Kidney epithelial cell (primary cell): ENCODE measurements around the gene PCDHGA1. TPM values are rescaled to one million over a fixed set of nuclear protein-coding genes. Genes with fewer than 3 reads are reported as not detected.

ENCODE experiments used
- total RNA-seq: library from RNA; depleted of rRNA; stranded (reverse); fragments of >200 nt; gene quantifications from 2 replicates; pipeline ENCODE4 v1.2.3, GENCODE V29; 2015

Gene PCDHGA1
- total RNA-seq, 1 donor from 2014 or later = 0.67 TPM

Other genes with a start within 250 kb of the PCDHGA1 start
- 5.7 and 5.8 TPM in 2 replicates for gene PCDHB2, start 235.9 kb upstream of the PCDHGA1 start, total RNA-seq
- 1.9 and 2.7 TPM in 2 replicates for gene PCDHB3, start 230.0 kb upstream of the PCDHGA1 start, total RNA-seq
- 0.42 and 0.48 TPM in 2 replicates for gene PCDHB4, start 208.7 kb upstream of the PCDHGA1 start, total RNA-seq
- gene PCDHB5, start 195.3 kb upstream of the PCDHGA1 start, total RNA-seq = 3.1 and 6.7 TPM in 2 replicates
- 0.67 and 0.68 TPM in 2 replicates for gene PCDHB6, start 180.5 kb upstream of the PCDHGA1 start, total RNA-seq
- gene PCDHB7, start 157.9 kb upstream of the PCDHGA1 start, total RNA-seq = 0.96 and 1.5 TPM in 2 replicates
- 0.34 and 0.84 TPM in 2 replicates for gene PCDHB8, start 152.7 kb upstream of the PCDHGA1 start, total RNA-seq
- 0.92 and 1.4 TPM in 2 replicates for gene PCDHB16, start 148.1 kb upstream of the PCDHGA1 start, total RNA-seq
- 0.71 and 0.82 TPM in 2 replicates for gene PCDHB9, start 143.4 kb upstream of the PCDHGA1 start, total RNA-seq
- 1.6 and 3.4 TPM in 2 replicates for gene PCDHB10, start 138.2 kb upstream of the PCDHGA1 start, total RNA-seq
- 1.8 and 3.1 TPM in 2 replicates for gene PCDHB11, start 130.9 kb upstream of the PCDHGA1 start, total RNA-seq
- gene PCDHB12, start 121.8 kb upstream of the PCDHGA1 start, total RNA-seq = 1.2 and 1.6 TPM in 2 replicates
- 1.9 and 3.1 TPM in 2 replicates for gene PCDHB13, start 116.6 kb upstream of the PCDHGA1 start, total RNA-seq
- gene PCDHB14, start 107.2 kb upstream of the PCDHGA1 start, total RNA-seq = 1.5 and 2.9 TPM in 2 replicates
- gene PCDHB15, start 85.1 kb upstream of the PCDHGA1 start, total RNA-seq = 2.3 and 3.0 TPM in 2 replicates
- not detected in 2 replicates for gene SLC25A2, start 26.5 kb upstream of the PCDHGA1 start, total RNA-seq
- 72.6 and 78.0 TPM in 2 replicates for gene TAF7, start 9.7 kb upstream of the PCDHGA1 start, total RNA-seq
- 2.8 and 2.9 TPM in 2 replicates for gene PCDHGA2, start 8.2 kb downstream of the PCDHGA1 start, total RNA-seq
- gene PCDHGA3, start 13.3 kb downstream of the PCDHGA1 start, total RNA-seq = 2.4 and 2.6 TPM in 2 replicates
- 1.6 and 1.7 TPM in 2 replicates for gene PCDHGB1, start 19.6 kb downstream of the PCDHGA1 start, total RNA-seq
- gene PCDHGA4, start 24.5 kb downstream of the PCDHGA1 start, total RNA-seq = 3.5 and 3.6 TPM in 2 replicates
- gene PCDHGB2, start 29.5 kb downstream of the PCDHGA1 start, total RNA-seq = 1.2 and 1.9 TPM in 2 replicates
- gene PCDHGA5, start 33.6 kb downstream of the PCDHGA1 start, total RNA-seq = 0.58 and 1.5 TPM in 2 replicates
- gene PCDHGB3, start 39.7 kb downstream of the PCDHGA1 start, total RNA-seq = 1.3 and 3.6 TPM in 2 replicates
- gene PCDHGA6, start 43.4 kb downstream of the PCDHGA1 start, total RNA-seq = 1.7 and 3.1 TPM in 2 replicates
- 2.2 and 3.1 TPM in 2 replicates for gene PCDHGA7, start 52.2 kb downstream of the PCDHGA1 start, total RNA-seq
- 6.4 and 9.2 TPM in 2 replicates for gene PCDHGB4, start 57.2 kb downstream of the PCDHGA1 start, total RNA-seq
- 0.96 and 1.0 TPM in 2 replicates for gene PCDHGA8, start 62.1 kb downstream of the PCDHGA1 start, total RNA-seq
- 18.6 and 19.3 TPM in 2 replicates for gene PCDHGB5, start 67.4 kb downstream of the PCDHGA1 start, total RNA-seq
- 3.6 and 5.2 TPM in 2 replicates for gene PCDHGA9, start 72.3 kb downstream of the PCDHGA1 start, total RNA-seq
- gene PCDHGB6, start 77.5 kb downstream of the PCDHGA1 start, total RNA-seq = 3.4 and 3.6 TPM in 2 replicates
- 5.5 and 6.0 TPM in 2 replicates for gene PCDHGA10, start 82.5 kb downstream of the PCDHGA1 start, total RNA-seq
- gene PCDHGB7, start 87.2 kb downstream of the PCDHGA1 start, total RNA-seq = 14.0 and 14.1 TPM in 2 replicates
- gene PCDHGA11, start 90.5 kb downstream of the PCDHGA1 start, total RNA-seq = 6.7 and 7.4 TPM in 2 replicates
- gene PCDHGA12, start 100.0 kb downstream of the PCDHGA1 start, total RNA-seq = 2.1 and 3.6 TPM in 2 replicates
- 41.9 and 47.3 TPM in 2 replicates for gene PCDHGC3, start 145.5 kb downstream of the PCDHGA1 start, total RNA-seq
- 0.62 and 1.1 TPM in 2 replicates for gene PCDHGC4, start 154.5 kb downstream of the PCDHGA1 start, total RNA-seq
- 0.54 and 0.89 TPM in 2 replicates for gene PCDHGC5, start 158.6 kb downstream of the PCDHGA1 start, total RNA-seq